ENCODE results near the gene HIF1A.

DNA sequence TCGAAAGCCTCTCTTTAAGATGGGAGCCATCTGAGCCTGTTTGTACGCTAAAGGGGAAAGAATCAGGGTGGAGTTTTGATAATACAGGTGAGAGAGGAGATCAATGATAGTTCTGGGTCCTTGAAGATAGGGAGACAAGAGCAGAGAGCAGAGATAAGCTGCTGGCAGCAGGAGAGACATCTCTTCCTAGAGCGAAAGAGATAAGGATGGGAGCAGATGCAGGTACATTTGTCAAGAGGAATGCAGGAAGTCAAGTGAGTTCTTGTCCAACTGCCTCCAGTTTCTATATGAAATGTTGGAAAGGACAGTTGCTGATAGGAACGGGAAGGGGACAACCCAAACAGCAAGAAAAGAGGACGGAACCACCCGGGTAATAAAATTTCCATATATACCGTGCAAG, 24.7 kb upstream of the HIF1A start:
- TF ChIP-seq CTCF (conservative IDR thresholded peaks at IDR 0.05; ENCODE audit: low read depth in 2 of 2) = no peak
- no peak for TF ChIP-seq POLR2AphosphoS5 (IDR thresholded peaks at IDR 0.05; ENCODE audit: low read depth)
- no peak for TF ChIP-seq ZNF114 (CRISPR knock-in tag; IDR thresholded peaks at IDR 0.05)
- TF ChIP-seq, protein P1, sequence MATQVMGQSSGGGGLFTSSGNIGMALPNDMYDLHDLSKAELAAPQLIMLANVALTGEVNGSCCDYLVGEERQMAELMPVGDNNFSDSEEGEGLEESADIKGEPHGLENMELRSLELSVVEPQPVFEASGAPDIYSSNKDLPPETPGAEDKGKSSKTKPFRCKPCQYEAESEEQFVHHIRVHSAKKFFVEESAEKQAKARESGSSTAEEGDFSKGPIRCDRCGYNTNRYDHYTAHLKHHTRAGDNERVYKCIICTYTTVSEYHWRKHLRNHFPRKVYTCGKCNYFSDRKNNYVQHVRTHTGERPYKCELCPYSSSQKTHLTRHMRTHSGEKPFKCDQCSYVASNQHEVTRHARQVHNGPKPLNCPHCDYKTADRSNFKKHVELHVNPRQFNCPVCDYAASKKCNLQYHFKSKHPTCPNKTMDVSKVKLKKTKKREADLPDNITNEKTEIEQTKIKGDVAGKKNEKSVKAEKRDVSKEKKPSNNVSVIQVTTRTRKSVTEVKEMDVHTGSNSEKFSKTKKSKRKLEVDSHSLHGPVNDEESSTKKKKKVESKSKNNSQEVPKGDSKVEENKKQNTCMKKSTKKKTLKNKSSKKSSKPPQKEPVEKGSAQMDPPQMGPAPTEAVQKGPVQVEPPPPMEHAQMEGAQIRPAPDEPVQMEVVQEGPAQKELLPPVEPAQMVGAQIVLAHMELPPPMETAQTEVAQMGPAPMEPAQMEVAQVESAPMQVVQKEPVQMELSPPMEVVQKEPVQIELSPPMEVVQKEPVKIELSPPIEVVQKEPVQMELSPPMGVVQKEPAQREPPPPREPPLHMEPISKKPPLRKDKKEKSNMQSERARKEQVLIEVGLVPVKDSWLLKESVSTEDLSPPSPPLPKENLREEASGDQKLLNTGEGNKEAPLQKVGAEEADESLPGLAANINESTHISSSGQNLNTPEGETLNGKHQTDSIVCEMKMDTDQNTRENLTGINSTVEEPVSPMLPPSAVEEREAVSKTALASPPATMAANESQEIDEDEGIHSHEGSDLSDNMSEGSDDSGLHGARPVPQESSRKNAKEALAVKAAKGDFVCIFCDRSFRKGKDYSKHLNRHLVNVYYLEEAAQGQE (IDR thresholded peaks at IDR 0.05; ENCODE audit: unreplicated experiment) = no peak
- TF ChIP-seq EZH2 (IDR thresholded peaks at IDR 0.05; ENCODE audit: low read depth, unreplicated experiment) = no peak
- TF ChIP-seq EZH2phosphoT487 (IDR thresholded peaks at IDR 0.05; ENCODE audit: unreplicated experiment) = no peak
